Neuronal stem cell (in vitro differentiated cells): ENCODE measurements around the gene DRD3.

ENCODE experiments used
- DNase-seq: peaks from one replicate; pipeline ENCODE4 v3.0.0-alpha.2; 2013; ENCODE audit warnings: low spot score
- H2AFZ ChIP-seq: one replicate; pipeline ENCODE4 v1.6.1; 2013; ENCODE audit warnings: mild to moderate bottlenecking, low read length, inconsistent platforms
- H2AK5ac ChIP-seq: 2 replicates; pipeline ENCODE4 v1.6.1; 2013; ENCODE audit warnings: low read depth, mild to moderate bottlenecking, inconsistent platforms, low read length, moderate library complexity, mixed read lengths
- H2BK120ac ChIP-seq: 2 replicates; pipeline ENCODE4 v1.6.1; 2013; ENCODE audit warnings: low read depth, mild to moderate bottlenecking, inconsistent platforms, low read length, moderate library complexity, mixed read lengths
- H2BK12ac ChIP-seq: one replicate; pipeline ENCODE4 v1.6.1; 2013; ENCODE audit warnings: low read length, inconsistent platforms
- H2BK15ac ChIP-seq: 2 replicates; pipeline ENCODE4 v1.6.1; 2013; ENCODE audit warnings: mild to moderate bottlenecking, low read length, inconsistent platforms, mixed read lengths
- H2BK5ac ChIP-seq: one replicate; pipeline ENCODE4 v1.6.1; 2013; ENCODE audit warnings: inconsistent platforms, mild to moderate bottlenecking, low read length, moderate library complexity
- H3K14ac ChIP-seq: one replicate; pipeline ENCODE4 v1.6.1; 2013; ENCODE audit warnings: low read length, inconsistent platforms
- H3K18ac ChIP-seq: 2 replicates; pipeline ENCODE4 v1.6.1; 2013; ENCODE audit warnings: low read length, inconsistent platforms
- H3K23ac ChIP-seq: 2 replicates; pipeline ENCODE4 v1.6.1; 2013; ENCODE audit warnings: low read depth, mild to moderate bottlenecking, mixed read lengths, low read length, inconsistent platforms; ENCODE audit not compliant: poor library complexity
- H3K27ac ChIP-seq: replicated peaks from 3 replicates; pipeline ENCODE4 v1.5.1; 2013; ENCODE audit warnings: low read length, inconsistent platforms
- H3K27me3 ChIP-seq, 3 experiments: 2 replicates each; pipeline ENCODE4 v1.6.1; 2013; ENCODE audit warnings: low read length in 3 of 3, mild to moderate bottlenecking in 2 of 3, inconsistent platforms in 1 of 3, low read depth in 1 of 3, mixed read lengths in 1 of 3, moderate library complexity in 1 of 3; ENCODE audit not compliant: control insufficient read depth in 3 of 3, insufficient read depth in 3 of 3
- H3K36me3 ChIP-seq, 2 donors: replicated peaks in 1 of 2; 2 replicates each; pipeline ENCODE4 v1.6.1; 2013; ENCODE audit warnings: low read length in 2 of 2; ENCODE audit not compliant: control insufficient read depth in 2 of 2, insufficient read depth in 2 of 2
- H3K4ac ChIP-seq: 2 replicates; pipeline ENCODE4 v1.6.1; 2013; ENCODE audit warnings: inconsistent platforms, mild to moderate bottlenecking, low read length, moderate library complexity
- H3K4me1 ChIP-seq, 2 donors: 1 replicate in 1 of 2; 2 replicates in 1 of 2; pipeline ENCODE4 v1.6.1; 2013; ENCODE audit warnings: low read length in 2 of 2, low read depth in 1 of 2; ENCODE audit not compliant: control insufficient read depth in 2 of 2, insufficient read depth in 1 of 2
- H3K4me2 ChIP-seq: one replicate; pipeline ENCODE4 v1.6.1; 2013; ENCODE audit warnings: mild to moderate bottlenecking, low read length, inconsistent platforms; ENCODE audit not compliant: insufficient read depth, poor library complexity, severe bottlenecking
- H3K4me3 ChIP-seq, 2 donors: 2 replicates each; pipeline ENCODE4 v1.5.1; 2013; ENCODE audit warnings: low read length in 2 of 2, mild to moderate bottlenecking in 2 of 2, inconsistent platforms in 1 of 2, moderate library complexity in 1 of 2
- H3K79me1 ChIP-seq: one replicate; pipeline ENCODE4 v1.6.1; 2013; ENCODE audit warnings: low read depth, mild to moderate bottlenecking, inconsistent platforms, low read length, moderate library complexity
- H3K9ac ChIP-seq: one replicate; pipeline ENCODE4 v1.6.1; 2013; ENCODE audit warnings: mild to moderate bottlenecking, low read depth, low read length, inconsistent platforms; ENCODE audit not compliant: poor library complexity
- H3K9me3 ChIP-seq, 2 donors: replicated peaks in 1 of 2; 2 replicates each; pipeline versions ENCODE3 to v1.6.1; 2013; ENCODE audit warnings: low read length in 2 of 2, mild to moderate bottlenecking in 2 of 2, inconsistent platforms in 1 of 2, low read depth in 1 of 2, mixed read lengths in 1 of 2, moderate library complexity in 1 of 2; ENCODE audit not compliant: control insufficient read depth in 2 of 2, insufficient read depth in 1 of 2
- H4K8ac ChIP-seq: one replicate; pipeline ENCODE4 v1.6.1; 2013; ENCODE audit warnings: low read depth, mild to moderate bottlenecking, inconsistent platforms, low read length, moderate library complexity
- H4K91ac ChIP-seq: one replicate; pipeline ENCODE4 v1.6.1; 2013; ENCODE audit warnings: low read length, low read depth, mild to moderate bottlenecking, inconsistent platforms; ENCODE audit not compliant: poor library complexity
- whole genome bisulfite sequencing, 2 donors: extraction: QIAGEN DNeasy Blood & Tissue Kit; methylation state at CpG; one replicate each; pipeline ENCODE4 v1.1.7; 2013; ENCODE audit warnings: missing lambda C conversion rate in 2 of 2, mixed read lengths in 1 of 2; ENCODE audit not compliant: insufficient read length in 2 of 2, insufficient replicate concordance in 1 of 2; ENCODE audit errors: extremely low coverage in 2 of 2; 5-methylcytosine and 5-hydroxymethylcytosine counted together

Gene DRD3

DNA sequence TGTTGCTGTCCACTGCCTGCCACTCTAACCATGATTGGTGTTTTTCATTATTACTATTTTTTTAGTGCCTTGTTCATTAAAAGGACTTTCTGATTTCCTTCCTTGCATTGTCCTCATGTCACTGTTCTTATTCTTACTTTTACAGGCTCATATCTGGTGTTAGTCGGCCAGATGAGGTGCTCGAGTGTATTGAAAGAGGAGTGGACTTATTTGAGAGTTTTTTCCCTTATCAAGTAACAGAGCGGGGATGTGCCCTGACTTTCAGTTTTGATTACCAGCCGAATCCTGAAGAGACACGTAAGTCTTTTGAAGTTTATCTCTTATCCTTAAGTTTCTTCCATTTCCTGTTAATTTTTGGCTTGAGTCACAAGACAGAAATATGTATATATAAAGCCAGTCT lies 99.1 kb downstream of the DRD3 start:
- Histone ChIP-seq H3K23ac (no peak overlapping the region), H3K36me3 (peaks cover 10 to 98% of the 10 kb centered on the region in 2 donors), H3K27me3 (no peaks in the 10 kb centered on the region), H3K4ac (no peak overlapping the region), H3K79me1 (no peaks in the 10 kb centered on the region), H3K4me3 (no peak overlapping the region), H2BK15ac (no peak overlapping the region), H3K9me3 (peaks cover 0 to 4% of the 10 kb centered on the region in 2 donors), H4K8ac (no peak overlapping the region), H3K9ac (no peak overlapping the region), H3K27ac (no peak overlapping the region), H2BK120ac (no peak overlapping the region), H3K14ac (no peak overlapping the region), H2BK12ac (no peak overlapping the region), H3K18ac (no peak overlapping the region), H2BK5ac (no peak overlapping the region), H2AK5ac (no peak overlapping the region), H3K4me1 (no peaks in the 10 kb centered on the region), H3K4me2 (no peak overlapping the region), H4K91ac (no peak overlapping the region), H2AFZ (no peak overlapping the region)
- no peak for DNase-seq
- no CpG with 5 or more reads among the region's 5 CpGs for WGBS, 2 donors

DNA sequence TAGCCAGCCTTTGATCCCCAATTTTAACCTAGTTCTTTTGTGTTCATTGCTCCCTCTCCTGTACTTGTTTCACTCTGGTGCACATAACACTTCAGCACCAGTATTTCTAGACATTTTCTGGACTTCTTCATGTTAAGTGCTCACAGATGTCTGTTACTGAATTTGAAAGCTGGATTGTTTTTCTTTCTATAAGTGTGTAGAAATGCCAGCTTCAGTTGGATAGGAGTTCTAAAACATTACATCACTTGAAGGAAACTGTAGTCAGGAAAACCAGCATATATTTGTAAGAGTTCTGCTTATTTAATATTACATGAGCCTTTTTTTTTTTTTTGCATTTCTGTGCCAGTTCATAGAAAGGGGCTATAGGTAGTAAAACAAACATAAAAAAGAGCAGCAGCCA lies 100.7 kb downstream of the DRD3 start:
- H3K36me3 ChIP-seq, result peaks cover 15 to 98% of the 10 kb centered on the region in 2 donors
- H2BK12ac ChIP-seq, result no peak overlapping the region
- no peak overlapping the region for H3K14ac ChIP-seq
- H2BK15ac ChIP-seq, result no peak overlapping the region
- no peaks in the 10 kb centered on the region for H3K27me3 ChIP-seq
- H3K27ac ChIP-seq, result no peak overlapping the region
- H3K18ac ChIP-seq, result no peak overlapping the region
- H3K79me1 ChIP-seq, result no peaks in the 10 kb centered on the region
- no peaks in the 10 kb centered on the region for H3K4me1 ChIP-seq
- no peak overlapping the region for H2BK120ac ChIP-seq
- H2BK5ac ChIP-seq, result no peak overlapping the region
- no peak for DNase-seq
- H4K91ac ChIP-seq, result no peak overlapping the region
- no peak overlapping the region for H3K4me3 ChIP-seq
- peaks cover 0 to 1% of the 10 kb centered on the region in 2 donors for H3K9me3 ChIP-seq
- H2AK5ac ChIP-seq, result no peak overlapping the region
- H3K9ac ChIP-seq, result no peak overlapping the region
- no peak overlapping the region for H3K4me2 ChIP-seq
- H2AFZ ChIP-seq, result no peak overlapping the region
- no peak overlapping the region for H3K23ac ChIP-seq
- H3K4ac ChIP-seq, result no peak overlapping the region
- H4K8ac ChIP-seq, result no peak overlapping the region
